GM12865 (cell line): Measurements from ENCODE around the gene SHISAL1.

Source experiments
- DNase-seq: peaks from one replicate; pipeline ENCODE4 v3.0.0; 2010; ENCODE audit warnings: low read depth
- H3K4me3 ChIP-seq: 2 replicates; pipeline ENCODE4 v1.5.1; 2011; ENCODE audit warnings: mild to moderate bottlenecking, low read depth, low read length, control low read depth
- CTCF ChIP-seq: IDR thresholded peaks from 2 replicates; pipeline ENCODE4 v1.5.1; 2011; ENCODE audit warnings: low read length, control low read depth, low read depth, inconsistent platforms; ENCODE audit not compliant: insufficient read depth; ENCODE audit errors: missing control alignments

The SHISAL1 gene

GRCh38 chr22:44212936-44213335, 99.8 kb downstream of the SHISAL1 start:
- no peak for TF ChIP-seq CTCF
- no peak overlapping the region for H3K4me3 ChIP-seq
- DNase-seq: no peak

GRCh38 chr22:44211946-44212930, 100.5 kb downstream of the SHISAL1 start:
- no peak overlapping the region for H3K4me3 ChIP-seq
- TF ChIP-seq CTCF: no peak
- DNase-seq: no peak

- H3K4me3 ChIP-seq: no peak overlapping the region
- no peak for TF ChIP-seq CTCF
- DNase-seq: no peak
Measured at GRCh38 chr22:44211256-44211945, 101.3 kb downstream of the SHISAL1 start.

- no peak for DNase-seq
- H3K4me3 ChIP-seq: no peak overlapping the region
- TF ChIP-seq CTCF: no peak
Measured at GRCh38 chr22:44210722-44211121, 102.0 kb downstream of the SHISAL1 start.

GRCh38 chr22:44209343-44209742, 103.4 kb downstream of the SHISAL1 start:
- H3K4me3 ChIP-seq: no peak overlapping the region
- no peak for TF ChIP-seq CTCF
- no peak for DNase-seq

GRCh38 chr22:44207981-44208317, 104.8 kb downstream of the SHISAL1 start:
- no peak for DNase-seq
- no peak for TF ChIP-seq CTCF
- H3K4me3 ChIP-seq: no peak overlapping the region
